LNCAP (cell line): Measurements from ENCODE around the gene EIF5A.

Experiments used
- CTCF ChIP-seq: fragments of 450-650 bp; IDR thresholded peaks from 2 replicates; pipeline ENCODE4 v1.5.1; 2017; ENCODE audit warnings: mild to moderate bottlenecking

Gene EIF5A

GRCh38 chr17:7296189-7296861, 11.1 kb upstream of the EIF5A start:
- TF ChIP-seq CTCF: peak; percentile 74

- no peak for TF ChIP-seq CTCF
Observed at GRCh38 chr17:7304179-7304578, 3.2 kb upstream of the EIF5A start.

- no peak for TF ChIP-seq CTCF
Observed at GRCh38 chr17:7307686-7308624, 527 bp downstream of the EIF5A start.

GRCh38 chr17:7308625-7309433, 1.4 kb downstream of the EIF5A start:
- TF ChIP-seq CTCF: no peak

- TF ChIP-seq CTCF: no peak
Observed at GRCh38 chr17:7309628-7310027, 2.2 kb downstream of the EIF5A start.

GRCh38 chr17:7311110-7311705, 3.8 kb downstream of the EIF5A start:
- TF ChIP-seq CTCF: no peak
